GM23338 (cell line): ENCODE results near the gene KBTBD12. TPM values are rescaled to one million over a fixed set of nuclear protein-coding genes. Genes with fewer than 3 reads are reported as not detected.

Experiments used
- ATAC-seq: fragments of 200-7000 bp; cut with Tn5 transposase; 3 replicates; pipeline ENCODE4 v1.9.1; 2020
- DNase-seq: peaks from one replicate; pipeline ENCODE4 v3.0.0-alpha.2; 2015; ENCODE audit warnings: low spot score
- H2AFZ ChIP-seq: fragments of 200-600 bp; sonication (generic); 2 replicates; pipeline ENCODE4 v1.8.0; 2016; ENCODE audit warnings: antibody characterized with exemption, mild to moderate bottlenecking, moderate library complexity
- H3F3A ChIP-seq: fragments of 200-600 bp; sonication (generic); replicated peaks from 2 replicates; pipeline ENCODE4 v1.8.0; 2017; ENCODE audit warnings: antibody characterized with exemption, mixed run types, low read depth
- H3K27ac ChIP-seq: fragments of 200-600 bp; sonication (generic); 2 replicates; pipeline ENCODE4 v1.6.1; 2016; ENCODE audit warnings: low read depth
- H3K27me3 ChIP-seq: fragments of 200-600 bp; sonication (generic); 2 replicates; pipeline ENCODE4 v1.8.0; 2016; ENCODE audit warnings: mild to moderate bottlenecking, mixed run types, moderate library complexity; ENCODE audit not compliant: insufficient read depth
- H3K36me3 ChIP-seq: fragments of 200-600 bp; sonication (generic); 2 replicates; pipeline ENCODE4 v1.8.0; 2016; ENCODE audit warnings: mild to moderate bottlenecking; ENCODE audit not compliant: insufficient read depth
- H3K4me1 ChIP-seq: fragments of 200-600 bp; sonication (generic); 2 replicates; pipeline ENCODE4 v1.8.0; 2016; ENCODE audit warnings: mild to moderate bottlenecking, moderate library complexity; ENCODE audit not compliant: insufficient read depth
- H3K4me2 ChIP-seq: fragments of 200-600 bp; sonication (generic); 2 replicates; pipeline ENCODE4 v1.7.1; 2017; ENCODE audit warnings: mixed run types
- H3K4me3 ChIP-seq: fragments of 200-600 bp; sonication (generic); 2 replicates; pipeline ENCODE4 v1.6.1; 2016; ENCODE audit warnings: mixed run types
- H3K79me2 ChIP-seq: fragments of 200-600 bp; sonication (generic); replicated peaks from 2 replicates; pipeline ENCODE4 v1.8.0; 2017; ENCODE audit warnings: mild to moderate bottlenecking; ENCODE audit not compliant: insufficient read depth
- H3K9me2 ChIP-seq: fragments of 200-600 bp; sonication (generic); 2 replicates; pipeline ENCODE4 v1.8.0; 2017; ENCODE audit not compliant: insufficient read depth
- H4K20me1 ChIP-seq: fragments of 200-600 bp; sonication (generic); replicated peaks from 2 replicates; pipeline ENCODE4 v1.8.0; 2017; ENCODE audit warnings: mild to moderate bottlenecking; ENCODE audit not compliant: insufficient read depth
- H3K27ac Mint-ChIP-seq: 2 replicates; pipeline ENCODE4 v1.8.0; 2020; ENCODE audit warnings: inconsistent platforms, mild to moderate bottlenecking, moderate library complexity, mixed read lengths
- H3K27me3 Mint-ChIP-seq: 3 replicates; pipeline ENCODE4 v1.8.0; 2022; ENCODE audit warnings: low read depth, mild to moderate bottlenecking, moderate library complexity, mixed read lengths, inconsistent platforms; ENCODE audit not compliant: insufficient read depth, poor library complexity
- H3K36me3 Mint-ChIP-seq: 3 replicates; pipeline ENCODE4 v1.8.0; 2021; ENCODE audit warnings: low read depth, mild to moderate bottlenecking, inconsistent platforms, moderate library complexity, mixed read lengths
- H3K4me1 Mint-ChIP-seq: 3 replicates; pipeline ENCODE4 v1.8.0; 2020; ENCODE audit warnings: mild to moderate bottlenecking, inconsistent platforms, mixed read lengths
- H3K4me3 Mint-ChIP-seq: 3 replicates; pipeline ENCODE4 v1.8.0; 2021; ENCODE audit warnings: moderate library complexity, mild to moderate bottlenecking, inconsistent platforms, mixed read lengths
- H3K9me3 Mint-ChIP-seq: 3 replicates; pipeline ENCODE4 v1.8.0; 2020; ENCODE audit warnings: moderate library complexity, mild to moderate bottlenecking, inconsistent platforms, mixed read lengths
- CREB1 ChIP-seq: fragments of 250-450 bp; sonication (Bioruptor Pico); IDR thresholded peaks from 2 replicates; pipeline ENCODE4 v1.5.0; 2020; ENCODE audit warnings: low read depth, mild to moderate bottlenecking, moderate library complexity
- EZH2 ChIP-seq: fragments of 200-600 bp; sonication (generic); IDR thresholded peaks from one replicate; pipeline ENCODE4 v1.8.0; 2017; ENCODE audit warnings: antibody characterized with exemption, mild to moderate bottlenecking, low read depth; ENCODE audit not compliant: unreplicated experiment
- EZH2phosphoT487 ChIP-seq: fragments of 200-600 bp; sonication (generic); IDR thresholded peaks from one replicate; pipeline ENCODE4 v1.8.1; 2018; ENCODE audit warnings: antibody characterized with exemption; ENCODE audit not compliant: unreplicated experiment
- JUNB ChIP-seq: IDR thresholded peaks from one replicate; pipeline ENCODE4 v1.6.1; 2016; ENCODE audit warnings: antibody characterized with exemption; ENCODE audit not compliant: unreplicated experiment
- NANOG ChIP-seq: IDR thresholded peaks from 2 replicates; pipeline ENCODE4 v1.6.1; 2016; ENCODE audit warnings: antibody characterized with exemption, borderline replicate concordance
- POLR2AphosphoS5 ChIP-seq: IDR thresholded peaks from 2 replicates; pipeline ENCODE4 v1.6.1; 2016; ENCODE audit warnings: antibody characterized with exemption, low read depth
- REST ChIP-seq: IDR thresholded peaks from one replicate; pipeline ENCODE4 v1.6.1; 2018; ENCODE audit warnings: antibody characterized with exemption; ENCODE audit not compliant: unreplicated experiment
- STAT1 ChIP-seq: IDR thresholded peaks from one replicate; pipeline ENCODE4 v1.6.1; 2016; ENCODE audit warnings: antibody characterized with exemption; ENCODE audit not compliant: unreplicated experiment
- ZNF114 ChIP-seq: fragments of 250-450 bp; sonication (Bioruptor Pico); IDR thresholded peaks from 2 replicates; pipeline ENCODE4 v1.5.0; 2020; ENCODE audit warnings: mild to moderate bottlenecking, moderate library complexity
- polyA plus RNA-seq: library from polyadenylated mRNA; unstranded; fragments of >200 nt; fragmentation: Nextera tagmentation; extraction: Ambion mirVana; gene quantifications from 2 replicates; pipeline ENCODE4 v1.2.1, GENCODE V29; 2016
- total RNA-seq: library from RNA; depleted of rRNA; stranded (reverse); fragments of >200 nt; shearing (Covaris generic); gene quantifications from 2 replicates; pipeline ENCODE4 v1.2.3, GENCODE V29; 2014
- TF ChIP-seq, protein P1 (sequence below): fragments of 250-450 bp; sonication (Bioruptor Pico); IDR thresholded peaks from 2 replicates; pipeline ENCODE4 v1.5.0; 2020; ENCODE audit warnings: mild to moderate bottlenecking, moderate library complexity
- TF ChIP-seq, protein P2 (sequence below), 2 experiments: fragments of 200-600 bp in 1 of 2; sonication (generic) in 1 of 2; conservative IDR thresholded peaks; 2 replicates each; pipeline versions ENCODE4 v1.5.1 to v1.6.1; 2016 to 2017; ENCODE audit warnings: antibody characterized with exemption in 2 of 2, low read depth in 2 of 2, mild to moderate bottlenecking in 2 of 2, moderate library complexity in 1 of 2
- TF ChIP-seq, protein P3 (sequence below): IDR thresholded peaks from 2 replicates; pipeline ENCODE4 v1.6.1; 2016; ENCODE audit warnings: antibody characterized with exemption

KBTBD12 gene
- total and polyA plus RNA-seq, 2 experiments from 2014 or later = 0.53 to 0.69 TPM

DNA sequence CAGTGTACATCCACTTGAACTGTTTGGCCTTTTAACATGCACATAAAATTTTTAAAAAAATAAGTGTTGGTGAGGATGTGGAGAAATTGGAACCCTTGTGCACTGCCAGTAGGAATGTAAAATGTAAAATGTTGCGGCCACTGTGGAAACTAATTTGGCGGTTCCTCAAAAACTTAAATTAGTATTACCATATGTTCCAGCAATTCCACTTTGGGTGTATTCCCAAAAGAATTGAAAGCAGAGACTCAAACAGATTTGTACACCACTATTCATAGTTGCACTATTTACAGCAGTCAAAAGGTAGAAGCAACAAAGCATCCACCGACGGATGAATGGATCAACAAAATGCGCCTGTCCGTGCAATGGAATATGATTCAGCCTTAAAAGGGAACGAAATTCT is 82.0 kb downstream of the KBTBD12 start:
- Mint-ChIP-seq H3K4me3 (no peak overlapping the region), H3K4me1 (peaks cover 8% of the 10 kb centered on the region), H3K27ac (no peak overlapping the region), H3K9me3 (no peaks in the 10 kb centered on the region), H3K27me3 (peaks cover 12% of the 10 kb centered on the region), H3K36me3 (no peaks in the 10 kb centered on the region)
- DNase-seq (no peak), ATAC-seq (no peak)
- Histone ChIP-seq H3K36me3 (no peaks in the 10 kb centered on the region), H3F3A (no peaks in the 10 kb centered on the region), H3K27me3 (peaks cover 5% of the 10 kb centered on the region; the same call in 1 of the 2 replicates), H3K4me3 (no peak overlapping the region), H3K9me2 (peaks cover 7% of the 10 kb centered on the region; the same call in 1 of the 2 replicates), H4K20me1 (no peaks in the 10 kb centered on the region), H3K4me1 (peaks cover 5% of the 10 kb centered on the region; the same call in 1 of the 2 replicates), H2AFZ (no peak overlapping the region), H3K79me2 (no peaks in the 10 kb centered on the region), H3K27ac (no peak overlapping the region), H3K4me2 (no peak overlapping the region)
- TF ChIP-seq CREB1 (CRISPR knock-in tag) (no peak), EZH2 (no peak), STAT1 (no peak), ZNF114 (no peak), POLR2AphosphoS5 (no peak), NANOG (no peak), REST (no peak), JUNB (no peak), EZH2phosphoT487 (no peak)
- TF ChIP-seq, protein P1, sequence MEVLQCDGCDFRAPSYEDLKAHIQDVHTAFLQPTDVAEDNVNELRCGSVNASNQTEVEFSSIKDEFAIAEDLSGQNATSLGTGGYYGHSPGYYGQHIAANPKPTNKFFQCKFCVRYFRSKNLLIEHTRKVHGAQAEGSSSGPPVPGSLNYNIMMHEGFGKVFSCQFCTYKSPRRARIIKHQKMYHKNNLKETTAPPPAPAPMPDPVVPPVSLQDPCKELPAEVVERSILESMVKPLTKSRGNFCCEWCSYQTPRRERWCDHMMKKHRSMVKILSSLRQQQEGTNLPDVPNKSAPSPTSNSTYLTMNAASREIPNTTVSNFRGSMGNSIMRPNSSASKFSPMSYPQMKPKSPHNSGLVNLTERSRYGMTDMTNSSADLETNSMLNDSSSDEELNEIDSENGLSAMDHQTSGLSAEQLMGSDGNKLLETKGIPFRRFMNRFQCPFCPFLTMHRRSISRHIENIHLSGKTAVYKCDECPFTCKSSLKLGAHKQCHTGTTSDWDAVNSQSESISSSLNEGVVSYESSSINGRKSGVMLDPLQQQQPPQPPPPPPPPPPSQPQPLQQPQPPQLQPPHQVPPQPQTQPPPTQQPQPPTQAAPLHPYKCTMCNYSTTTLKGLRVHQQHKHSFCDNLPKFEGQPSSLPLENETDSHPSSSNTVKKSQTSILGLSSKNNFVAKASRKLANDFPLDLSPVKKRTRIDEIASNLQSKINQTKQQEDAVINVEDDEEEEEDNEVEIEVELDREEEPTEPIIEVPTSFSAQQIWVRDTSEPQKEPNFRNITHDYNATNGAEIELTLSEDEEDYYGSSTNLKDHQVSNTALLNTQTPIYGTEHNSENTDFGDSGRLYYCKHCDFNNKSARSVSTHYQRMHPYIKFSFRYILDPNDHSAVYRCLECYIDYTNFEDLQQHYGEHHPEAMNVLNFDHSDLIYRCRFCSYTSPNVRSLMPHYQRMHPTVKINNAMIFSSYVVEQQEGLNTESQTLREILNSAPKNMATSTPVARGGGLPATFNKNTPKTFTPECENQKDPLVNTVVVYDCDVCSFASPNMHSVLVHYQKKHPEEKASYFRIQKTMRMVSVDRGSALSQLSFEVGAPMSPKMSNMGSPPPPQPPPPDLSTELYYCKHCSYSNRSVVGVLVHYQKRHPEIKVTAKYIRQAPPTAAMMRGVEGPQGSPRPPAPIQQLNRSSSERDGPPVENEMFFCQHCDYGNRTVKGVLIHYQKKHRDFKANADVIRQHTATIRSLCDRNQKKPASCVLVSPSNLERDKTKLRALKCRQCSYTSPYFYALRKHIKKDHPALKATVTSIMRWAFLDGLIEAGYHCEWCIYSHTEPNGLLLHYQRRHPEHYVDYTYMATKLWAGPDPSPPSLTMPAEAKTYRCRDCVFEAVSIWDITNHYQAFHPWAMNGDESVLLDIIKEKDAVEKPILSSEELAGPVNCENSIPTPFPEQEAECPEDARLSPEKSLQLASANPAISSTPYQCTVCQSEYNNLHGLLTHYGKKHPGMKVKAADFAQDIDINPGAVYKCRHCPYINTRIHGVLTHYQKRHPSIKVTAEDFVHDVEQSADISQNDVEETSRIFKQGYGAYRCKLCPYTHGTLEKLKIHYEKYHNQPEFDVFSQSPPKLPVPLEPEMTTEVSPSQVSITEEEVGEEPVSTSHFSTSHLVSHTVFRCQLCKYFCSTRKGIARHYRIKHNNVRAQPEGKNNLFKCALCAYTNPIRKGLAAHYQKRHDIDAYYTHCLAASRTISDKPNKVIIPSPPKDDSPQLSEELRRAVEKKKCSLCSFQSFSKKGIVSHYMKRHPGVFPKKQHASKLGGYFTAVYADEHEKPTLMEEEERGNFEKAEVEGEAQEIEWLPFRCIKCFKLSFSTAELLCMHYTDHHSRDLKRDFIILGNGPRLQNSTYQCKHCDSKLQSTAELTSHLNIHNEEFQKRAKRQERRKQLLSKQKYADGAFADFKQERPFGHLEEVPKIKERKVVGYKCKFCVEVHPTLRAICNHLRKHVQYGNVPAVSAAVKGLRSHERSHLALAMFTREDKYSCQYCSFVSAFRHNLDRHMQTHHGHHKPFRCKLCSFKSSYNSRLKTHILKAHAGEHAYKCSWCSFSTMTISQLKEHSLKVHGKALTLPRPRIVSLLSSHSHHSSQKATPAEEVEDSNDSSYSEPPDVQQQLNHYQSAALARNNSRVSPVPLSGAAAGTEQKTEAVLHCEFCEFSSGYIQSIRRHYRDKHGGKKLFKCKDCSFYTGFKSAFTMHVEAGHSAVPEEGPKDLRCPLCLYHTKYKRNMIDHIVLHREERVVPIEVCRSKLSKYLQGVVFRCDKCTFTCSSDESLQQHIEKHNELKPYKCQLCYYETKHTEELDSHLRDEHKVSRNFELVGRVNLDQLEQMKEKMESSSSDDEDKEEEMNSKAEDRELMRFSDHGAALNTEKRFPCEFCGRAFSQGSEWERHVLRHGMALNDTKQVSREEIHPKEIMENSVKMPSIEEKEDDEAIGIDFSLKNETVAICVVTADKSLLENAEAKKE (CRISPR knock-in tag) = no peak
- TF ChIP-seq, protein P2, sequence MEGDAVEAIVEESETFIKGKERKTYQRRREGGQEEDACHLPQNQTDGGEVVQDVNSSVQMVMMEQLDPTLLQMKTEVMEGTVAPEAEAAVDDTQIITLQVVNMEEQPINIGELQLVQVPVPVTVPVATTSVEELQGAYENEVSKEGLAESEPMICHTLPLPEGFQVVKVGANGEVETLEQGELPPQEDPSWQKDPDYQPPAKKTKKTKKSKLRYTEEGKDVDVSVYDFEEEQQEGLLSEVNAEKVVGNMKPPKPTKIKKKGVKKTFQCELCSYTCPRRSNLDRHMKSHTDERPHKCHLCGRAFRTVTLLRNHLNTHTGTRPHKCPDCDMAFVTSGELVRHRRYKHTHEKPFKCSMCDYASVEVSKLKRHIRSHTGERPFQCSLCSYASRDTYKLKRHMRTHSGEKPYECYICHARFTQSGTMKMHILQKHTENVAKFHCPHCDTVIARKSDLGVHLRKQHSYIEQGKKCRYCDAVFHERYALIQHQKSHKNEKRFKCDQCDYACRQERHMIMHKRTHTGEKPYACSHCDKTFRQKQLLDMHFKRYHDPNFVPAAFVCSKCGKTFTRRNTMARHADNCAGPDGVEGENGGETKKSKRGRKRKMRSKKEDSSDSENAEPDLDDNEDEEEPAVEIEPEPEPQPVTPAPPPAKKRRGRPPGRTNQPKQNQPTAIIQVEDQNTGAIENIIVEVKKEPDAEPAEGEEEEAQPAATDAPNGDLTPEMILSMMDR (conservative IDR thresholded peaks at IDR 0.05; ENCODE audit: low read depth in 2 of 2) = no peak
- TF ChIP-seq, protein P3, sequence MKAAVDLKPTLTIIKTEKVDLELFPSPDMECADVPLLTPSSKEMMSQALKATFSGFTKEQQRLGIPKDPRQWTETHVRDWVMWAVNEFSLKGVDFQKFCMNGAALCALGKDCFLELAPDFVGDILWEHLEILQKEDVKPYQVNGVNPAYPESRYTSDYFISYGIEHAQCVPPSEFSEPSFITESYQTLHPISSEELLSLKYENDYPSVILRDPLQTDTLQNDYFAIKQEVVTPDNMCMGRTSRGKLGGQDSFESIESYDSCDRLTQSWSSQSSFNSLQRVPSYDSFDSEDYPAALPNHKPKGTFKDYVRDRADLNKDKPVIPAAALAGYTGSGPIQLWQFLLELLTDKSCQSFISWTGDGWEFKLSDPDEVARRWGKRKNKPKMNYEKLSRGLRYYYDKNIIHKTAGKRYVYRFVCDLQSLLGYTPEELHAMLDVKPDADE = no peak
